Measurements from ENCODE around the gene ARID3A.

ARID3A gene

DNA sequence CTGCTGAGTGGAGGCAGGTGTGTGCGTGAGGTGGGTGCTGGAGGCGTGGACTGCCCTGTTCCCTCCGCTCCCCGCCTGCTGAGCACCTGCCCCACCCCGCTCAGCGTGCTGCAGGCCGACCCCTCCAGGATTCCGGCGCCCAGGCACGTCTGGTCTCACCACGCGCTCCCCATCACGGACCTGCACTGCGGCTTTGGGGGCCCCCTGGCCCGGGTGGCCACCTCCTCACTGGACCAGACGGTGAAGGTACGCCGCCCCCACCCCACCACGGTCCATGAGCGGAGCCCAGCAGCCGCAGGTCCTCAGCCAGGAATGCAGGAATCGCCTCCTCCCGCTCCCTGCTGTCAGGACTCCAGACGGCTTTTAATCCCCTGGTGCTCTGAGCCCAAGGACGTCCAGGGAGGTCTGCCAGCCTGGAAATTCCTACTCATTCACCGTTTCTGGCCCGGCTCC, 64.3 kb downstream of the ARID3A start:
- DNase-seq (ENCODE audit: low spot score), result no peak

GRCh38 chr19:990746-991145, 64.9 kb downstream of the ARID3A start:
- no peak for DNase-seq (ENCODE audit: low spot score)

DNA sequence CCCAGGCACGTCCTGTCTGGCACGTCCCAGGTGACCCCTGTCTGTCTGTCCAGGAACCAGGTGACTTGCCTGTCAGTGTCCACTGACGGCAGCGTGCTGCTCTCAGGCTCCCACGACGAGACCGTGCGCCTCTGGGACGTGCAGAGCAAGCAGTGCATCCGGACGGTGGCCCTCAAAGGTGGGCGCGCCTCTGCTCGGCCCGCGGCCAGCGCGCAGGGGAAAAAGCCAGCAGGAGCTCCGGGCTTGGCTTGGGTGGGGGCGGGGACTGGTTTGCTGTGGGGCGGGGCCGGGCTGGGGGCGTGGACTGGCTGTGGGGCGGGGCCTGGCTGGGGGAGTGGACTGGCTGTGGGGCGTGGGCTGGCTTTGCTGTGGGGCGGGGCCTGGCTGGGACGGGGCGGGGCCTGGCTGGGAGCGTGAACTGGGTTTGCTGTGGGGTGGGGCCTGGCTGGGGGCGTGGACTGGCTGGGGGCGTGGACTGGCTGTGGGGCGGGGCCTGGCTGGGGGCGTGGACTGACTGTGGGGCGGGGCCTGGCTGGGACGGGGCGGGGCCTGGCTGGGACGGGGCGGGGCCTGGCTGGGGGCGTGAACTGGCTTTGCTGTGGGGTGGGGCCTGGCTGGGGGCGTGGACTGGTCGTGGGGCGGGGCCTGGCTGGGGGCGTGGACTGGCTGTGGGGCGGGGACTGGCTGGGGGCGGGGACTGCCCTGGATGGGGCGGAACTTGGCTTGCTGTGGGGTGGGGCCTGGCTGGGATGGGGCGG, 65.5 kb downstream of the ARID3A start:
- DNase-seq (ENCODE audit: low spot score), result no peak

GRCh38 chr19:991932-992669, 66.3 kb downstream of the ARID3A start:
- no peak for DNase-seq (ENCODE audit: low spot score)

DNA sequence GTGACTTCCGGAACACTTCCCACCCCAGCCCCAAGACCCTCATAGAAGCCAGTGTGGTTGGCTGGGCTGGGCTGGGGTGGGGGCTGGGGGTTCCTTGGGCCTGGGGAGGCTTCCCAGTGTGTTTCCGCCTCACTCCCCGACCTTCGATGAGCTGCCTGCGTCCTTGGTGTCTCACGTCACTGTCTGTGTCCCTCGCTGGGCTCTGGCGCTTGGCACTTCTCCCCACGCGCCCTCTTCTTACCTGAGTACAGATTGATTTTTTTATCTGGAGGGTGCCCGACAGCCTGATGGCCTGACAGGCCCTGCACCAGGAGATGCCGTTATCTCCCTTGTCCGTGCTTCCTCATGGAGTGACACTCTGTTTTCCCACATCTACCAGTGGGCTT, 66.8 kb downstream of the ARID3A start:
- no peak for DNase-seq (ENCODE audit: low spot score)

DNA sequence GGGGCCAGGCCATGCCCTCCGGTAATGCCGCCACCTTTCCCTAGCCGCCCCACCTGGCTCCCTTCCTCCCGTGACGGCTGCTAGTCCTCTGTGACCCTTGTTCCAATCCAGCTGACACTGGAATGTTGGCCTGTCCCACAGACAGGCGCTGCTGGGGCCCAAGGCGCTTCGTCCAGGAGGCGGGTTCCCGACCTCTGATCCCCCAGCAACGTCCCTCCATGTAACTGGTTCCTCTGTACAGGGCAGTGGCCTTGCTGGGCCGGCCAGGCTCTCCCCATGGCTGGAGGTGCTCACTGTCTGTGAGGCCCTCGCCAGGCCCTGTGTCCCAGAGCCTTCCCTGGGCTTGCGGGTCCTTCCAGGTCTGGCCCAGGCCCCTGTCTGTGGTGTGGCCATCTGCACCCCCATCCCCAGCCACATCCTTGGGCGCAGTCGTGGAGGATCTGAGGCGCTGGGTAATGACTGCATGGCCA, 67.6 kb downstream of the ARID3A start:
- DNase-seq (ENCODE audit: low spot score), result no peak

DNA sequence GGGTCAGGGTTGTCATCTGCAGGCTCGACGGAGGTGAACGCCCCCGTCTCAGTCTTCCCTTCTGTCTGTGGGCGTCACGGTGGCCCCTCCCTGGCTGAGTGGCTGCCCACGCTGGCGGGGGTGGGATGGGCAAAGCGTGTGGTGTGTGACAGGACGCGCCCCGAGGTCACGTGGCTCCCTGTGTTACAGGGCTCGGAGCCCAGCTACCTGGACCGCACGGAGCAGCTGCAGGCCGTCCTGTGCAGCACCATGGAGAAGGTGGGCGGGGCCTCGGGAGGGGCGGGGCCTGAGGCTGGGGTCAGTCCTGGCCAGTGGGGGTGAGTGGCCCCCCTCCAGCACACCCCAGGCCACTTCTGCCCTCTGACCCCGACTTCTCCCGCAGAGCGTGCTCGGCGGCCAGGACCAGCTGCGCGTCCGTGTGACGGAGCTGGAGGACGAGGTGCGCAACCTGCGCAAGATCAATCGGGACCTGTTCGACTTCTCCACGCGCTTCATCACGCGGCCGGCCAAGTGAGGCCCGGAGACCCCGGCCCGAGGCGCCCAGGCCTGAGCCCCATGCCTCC, 68.1 kb downstream of the ARID3A start:
- no peak for DNase-seq (ENCODE audit: low spot score)

DNA sequence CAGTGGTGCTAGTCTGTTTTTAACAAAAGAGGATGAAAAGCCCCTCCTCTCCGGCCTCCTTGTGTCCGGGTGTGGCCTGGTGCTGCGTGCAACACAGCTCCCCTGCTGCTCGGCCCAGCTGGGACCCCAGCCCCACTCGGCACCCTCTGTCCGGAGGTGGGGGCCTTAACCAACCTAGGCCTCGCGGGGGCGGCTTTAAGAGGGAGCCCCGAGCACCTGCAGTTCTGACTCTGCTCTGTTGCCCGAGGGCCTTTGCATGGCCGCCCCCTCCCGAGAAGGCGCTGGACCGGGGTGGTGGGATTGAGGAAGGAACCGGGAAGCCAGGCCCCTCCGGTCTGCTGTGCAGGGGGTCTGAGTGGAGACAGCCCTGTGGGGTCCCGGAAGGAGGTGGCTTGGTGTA, 68.7 kb downstream of the ARID3A start:
- no peak for DNase-seq (ENCODE audit: low spot score)

GRCh38 chr19:995051-995827, 69.4 kb downstream of the ARID3A start:
- peak; percentile 18 for DNase-seq (ENCODE audit: low spot score)

- peak; percentile 43 for DNase-seq (ENCODE audit: low spot score)
Measured at GRCh38 chr19:996051-996838, 70.4 kb downstream of the ARID3A start.

DNA sequence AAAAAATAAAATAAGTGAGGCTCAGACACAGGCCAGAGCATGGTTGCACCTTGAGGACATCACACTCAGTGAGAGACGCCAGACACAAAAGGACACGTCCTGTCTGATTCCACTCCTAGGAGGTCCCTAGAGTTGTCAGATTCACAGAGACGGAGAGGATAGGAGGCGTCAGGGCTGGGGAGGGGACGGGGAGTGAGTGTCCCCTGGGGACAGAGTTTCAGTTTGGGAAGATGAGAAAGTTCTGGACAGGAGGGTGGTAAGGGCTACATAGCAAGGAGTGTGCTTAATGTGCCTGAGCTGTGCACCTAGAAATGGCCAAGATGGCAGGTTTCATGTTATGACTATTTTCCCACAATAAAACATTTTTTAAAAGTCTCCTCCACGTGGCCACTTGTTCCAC, 72.2 kb downstream of the ARID3A start:
- no peak for DNase-seq (ENCODE audit: low spot score)

GRCh38 chr19:999379-999719, 73.5 kb downstream of the ARID3A start:
- no peak for DNase-seq (ENCODE audit: low spot score)

DNA sequence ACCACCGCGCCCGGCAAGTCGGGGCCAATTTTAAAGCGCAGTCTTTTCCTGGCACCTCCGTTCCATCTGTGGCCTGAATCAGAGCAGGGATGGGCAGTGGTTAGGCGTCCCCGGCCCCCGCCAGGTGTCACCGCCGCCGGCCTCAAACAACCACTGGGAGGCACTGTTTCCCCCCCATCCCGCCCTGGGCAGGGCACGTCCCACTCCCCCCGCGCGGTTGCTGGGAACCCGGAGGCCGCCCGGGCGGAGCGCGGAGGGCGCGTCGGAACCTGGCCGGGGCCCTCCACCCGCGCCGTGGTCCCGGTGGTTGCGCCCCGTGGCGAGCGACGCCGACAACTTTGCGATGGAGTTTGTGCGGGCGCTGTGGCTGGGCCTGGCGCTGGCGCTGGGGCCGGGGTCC, 74.3 kb downstream of the ARID3A start, which contains the start of gene GRIN3B:
Gene GRIN3B, plus strand, starts transcription at position 325 of the 400 bp plus-strand sequence. Its CDS starts 19 bp downstream, at position 344.
- DNase-seq (ENCODE audit: low spot score), result peak; percentile 61

- no peak for DNase-seq (ENCODE audit: low spot score)
Measured at GRCh38 chr19:1000591-1001537, 75.0 kb downstream of the ARID3A start.

DNA sequence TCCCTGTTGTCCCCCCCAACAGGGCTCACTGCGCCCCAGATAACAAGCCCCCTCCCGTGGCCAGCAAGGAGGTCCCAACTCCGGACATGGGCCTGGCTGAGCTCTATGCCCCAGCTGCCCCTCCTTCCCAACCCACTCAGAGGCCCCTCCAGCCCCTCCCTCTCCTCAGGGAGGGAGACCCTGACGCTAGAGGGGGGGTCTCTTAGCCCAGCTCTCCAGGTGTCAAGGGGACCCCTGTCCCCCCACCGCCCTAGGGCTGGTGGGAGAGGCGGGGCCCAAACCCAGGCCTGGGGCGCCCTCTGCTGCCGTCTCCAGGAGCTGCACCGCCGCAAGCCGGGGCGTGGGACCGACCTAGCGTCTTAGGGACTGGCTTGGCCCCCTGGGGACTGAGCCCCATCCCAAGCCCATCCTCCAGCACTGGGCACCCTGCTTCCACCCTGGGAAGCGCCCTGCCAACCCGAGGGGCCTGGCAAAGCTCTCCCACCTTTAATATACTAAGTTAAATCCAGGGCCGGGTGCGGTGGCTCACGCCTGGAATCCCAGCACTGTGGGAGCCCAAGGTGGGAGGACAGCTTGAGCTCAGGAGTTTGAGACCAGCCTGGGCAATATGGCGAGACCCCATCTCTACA, 75.8 kb downstream of the ARID3A start:
- no peak for DNase-seq (ENCODE audit: low spot score)

DNA sequence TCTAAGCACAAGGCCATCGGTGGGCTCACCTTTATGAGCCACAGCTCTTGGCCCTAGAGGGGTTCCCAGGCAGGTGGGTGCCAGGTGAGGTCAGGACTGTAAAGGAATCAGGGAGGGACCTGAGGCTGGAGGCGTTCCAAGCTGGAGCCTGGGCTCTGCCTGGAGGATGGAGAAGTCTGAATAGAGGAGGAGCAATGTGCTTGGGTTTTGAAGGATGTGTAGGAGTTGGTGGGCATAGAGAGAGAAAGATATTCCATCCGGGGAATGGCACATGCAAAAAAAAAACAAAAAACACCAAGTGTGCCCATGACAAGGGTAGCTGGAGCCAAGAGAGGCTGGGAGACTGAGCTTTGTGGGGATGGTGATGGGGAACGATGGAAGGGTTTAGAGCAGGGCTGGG, 76.8 kb downstream of the ARID3A start:
- DNase-seq (ENCODE audit: low spot score), result no peak

GRCh38 chr19:1003283-1003682, 77.4 kb downstream of the ARID3A start:
- no peak for DNase-seq (ENCODE audit: low spot score)

GRCh38 chr19:1004204-1004802, 78.5 kb downstream of the ARID3A start:
- no peak for DNase-seq (ENCODE audit: low spot score)

Measured in SW480 (cell line).